ENCODE data around the gene TFRC.

Gene TFRC

DNA sequence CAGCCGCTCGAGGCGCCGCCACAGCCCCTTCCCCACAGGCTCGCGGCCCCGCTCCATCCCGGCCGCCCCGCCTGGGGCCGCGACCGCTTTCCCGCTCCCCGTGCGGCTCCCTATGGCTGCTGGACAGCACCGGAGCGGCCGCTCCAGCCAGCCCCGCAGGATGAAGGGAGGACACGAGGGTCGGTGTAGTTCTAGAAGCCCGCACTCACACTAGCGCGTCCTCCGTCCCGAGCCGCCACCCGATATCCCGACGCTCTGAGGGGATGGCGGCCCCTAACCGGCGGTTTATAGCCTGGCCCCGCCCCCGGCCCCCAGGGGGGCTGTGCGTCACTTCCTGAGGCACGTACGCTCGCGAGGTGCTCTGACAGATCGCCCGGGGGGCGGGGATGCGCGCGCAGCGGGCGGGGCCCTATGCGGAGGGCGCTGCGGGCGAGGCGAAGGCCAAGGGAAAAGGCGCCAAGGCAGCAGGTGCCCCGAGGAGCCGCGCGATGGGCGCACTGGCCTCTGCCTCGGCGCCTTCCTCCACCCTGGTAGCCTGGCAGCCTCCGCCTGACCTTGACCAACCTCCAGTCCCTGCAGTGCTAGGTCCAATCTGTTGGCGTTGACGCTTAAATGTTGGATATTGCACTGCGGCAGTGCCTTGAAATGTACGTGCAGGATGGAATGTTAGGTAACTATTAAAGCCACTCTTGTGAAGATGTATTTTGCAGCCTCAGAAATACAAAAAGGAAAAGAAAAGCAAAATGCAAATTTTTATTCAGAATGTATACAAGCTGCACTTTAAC, at the start of gene TFRC:
TFRC (minus strand) TSS at position 257 of the 785 bp plus-strand sequence. CDS start 4,991 bp downstream, outside the sequence.
- FAIRE-seq, result no peak
- peak; percentile 92 for DNase-seq (ENCODE audit: insufficient read length, low spot score)
- TF ChIP-seq CTCF (IDR thresholded peaks at IDR 0.05; ENCODE audit: insufficient read depth, missing control alignments), result no peak

DNA sequence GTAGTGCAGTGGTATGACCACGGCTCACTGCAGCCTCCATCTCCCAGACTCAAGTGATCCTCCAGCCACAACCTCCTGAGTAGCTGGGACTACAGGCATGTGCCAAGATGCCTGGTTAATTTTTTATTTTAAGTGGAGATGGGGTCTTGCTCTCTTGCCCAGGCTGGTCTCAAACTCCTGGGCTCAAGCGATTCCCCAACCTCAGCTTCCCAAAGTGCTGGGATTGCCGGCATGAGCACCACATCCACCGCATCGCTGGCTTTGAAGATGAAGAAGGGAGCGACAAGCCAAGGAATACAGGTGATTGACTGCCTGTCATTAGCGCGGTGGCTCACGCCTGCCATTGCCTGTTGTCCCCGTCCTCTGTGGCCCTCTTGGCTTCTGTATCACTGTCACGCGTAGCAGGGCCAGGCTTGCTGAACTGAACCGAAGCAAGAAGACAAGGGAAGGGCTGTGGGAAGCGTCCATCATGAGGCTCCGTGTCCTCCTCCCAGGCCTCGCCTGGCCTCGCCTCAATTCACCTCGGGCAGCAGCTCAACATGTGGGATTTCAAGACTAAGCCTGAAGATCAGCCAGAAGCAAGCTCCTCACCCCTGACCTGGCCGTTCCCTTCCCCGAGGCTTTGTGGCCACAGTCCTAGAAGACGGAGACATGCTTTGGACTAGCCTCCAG, 46.4 kb upstream of the TFRC start:
- FAIRE-seq (no peak), DNase-seq (ENCODE audit: insufficient read length, low spot score) (no peak)
- TF ChIP-seq CTCF (IDR thresholded peaks at IDR 0.05; ENCODE audit: insufficient read depth, missing control alignments), result no peak

GRCh38 chr3:196127308-196128040, 45.6 kb upstream of the TFRC start:
- DNase-seq (ENCODE audit: insufficient read length, low spot score), result no peak
- no peak for TF ChIP-seq CTCF (IDR thresholded peaks at IDR 0.05; ENCODE audit: insufficient read depth, missing control alignments)
- FAIRE-seq, result no peak

GRCh38 chr3:196124608-196125007, 42.7 kb upstream of the TFRC start:
- FAIRE-seq, result no peak
- no peak for TF ChIP-seq CTCF (IDR thresholded peaks at IDR 0.05; ENCODE audit: insufficient read depth, missing control alignments)
- DNase-seq (ENCODE audit: insufficient read length, low spot score), result no peak

DNA sequence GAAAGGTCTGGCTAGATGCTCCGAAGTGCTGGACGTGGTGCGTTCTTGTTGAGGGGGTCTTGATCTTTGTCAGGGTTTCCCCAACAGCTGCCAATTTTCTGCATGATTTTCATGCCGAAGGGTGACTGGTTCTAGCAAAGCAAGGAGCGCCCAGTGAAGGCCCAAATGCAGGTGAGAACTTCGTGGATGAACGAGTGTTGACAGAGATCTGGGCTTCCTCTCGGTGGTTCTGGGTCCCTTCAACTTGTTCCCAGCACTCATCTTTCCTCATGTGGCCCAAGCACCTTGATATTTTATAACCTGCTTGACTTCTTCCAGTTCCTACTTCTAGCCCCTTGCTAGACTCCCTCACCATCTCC, 40.8 kb upstream of the TFRC start:
- no peak for DNase-seq (ENCODE audit: insufficient read length, low spot score)
- TF ChIP-seq CTCF (IDR thresholded peaks at IDR 0.05; ENCODE audit: insufficient read depth, missing control alignments), result no peak
- no peak for FAIRE-seq

- TF ChIP-seq CTCF (IDR thresholded peaks at IDR 0.05; ENCODE audit: insufficient read depth, missing control alignments), result no peak
- FAIRE-seq (no peak), DNase-seq (ENCODE audit: insufficient read length, low spot score) (no peak)
These were observed 40.3 kb upstream of the TFRC start for GRCh38 chr3:196122021-196122687.
